Spleen (tissue), 11 donors: ENCODE measurements around the gene SPECC1. TPM values are rescaled to one million over a fixed set of nuclear protein-coding genes. Genes with fewer than 3 reads are reported as not detected.
"Not testable (repeated sequence)": the region's sequence is repeated elsewhere in the genome, so short reads cannot be mapped to it uniquely, and the experiment has no call there.

Experiments
- DNase-seq: peaks from one replicate; pipeline ENCODE4 v3.0.0-alpha.2; 2020
- H3K27ac ChIP-seq, 8 donors: fragments of 200-600 bp; sonication (generic) in 7 of 8; 1 replicate in 4 of 8; 2 replicates in 4 of 8; pipeline versions ENCODE4 v1.5.0 to v1.8.0; 2016 to 2021; ENCODE audit warnings: inconsistent platforms in 4 of 8, mild to moderate bottlenecking in 4 of 8, moderate library complexity in 1 of 8
- H3K27me3 ChIP-seq, 7 donors: fragments of 200-600 bp; sonication (generic) in 6 of 7; replicated peaks in 1 of 7; 1 replicate in 4 of 7; 2 replicates in 3 of 7; pipeline versions ENCODE4 v1.5.0 to v1.8.0; 2016 to 2021; ENCODE audit warnings: inconsistent platforms in 3 of 7, mild to moderate bottlenecking in 1 of 7
- H3K36me3 ChIP-seq, 6 donors: fragments of 200-600 bp; sonication (generic) in 5 of 6; 1 replicate in 4 of 6; 2 replicates in 2 of 6; pipeline versions ENCODE4 v1.5.0 to v1.8.0; 2016 to 2021; ENCODE audit warnings: inconsistent platforms in 2 of 6
- H3K4me1 ChIP-seq, 6 donors: fragments of 200-600 bp; sonication (generic) in 5 of 6; 1 replicate in 3 of 6; 2 replicates in 3 of 6; pipeline versions ENCODE4 v1.5.0 to v1.8.0; 2016 to 2021; ENCODE audit warnings: inconsistent platforms in 3 of 6
- H3K4me3 ChIP-seq, 8 donors: fragments of 200-600 bp; sonication (generic) in 7 of 8; 1 replicate in 4 of 8; 2 replicates in 4 of 8; pipeline versions ENCODE4 v1.5.0 to v1.8.0; 2016 to 2021; ENCODE audit warnings: inconsistent platforms in 4 of 8, mild to moderate bottlenecking in 4 of 8, moderate library complexity in 2 of 8
- H3K9me3 ChIP-seq, 8 donors: fragments of 200-600 bp; sonication (generic) in 7 of 8; 1 replicate in 4 of 8; 2 replicates in 4 of 8; pipeline versions ENCODE4 v1.5.0 to v1.8.0; 2016 to 2021; ENCODE audit warnings: inconsistent platforms in 4 of 8
- CTCF ChIP-seq, 11 experiments: fragments of 200-600 bp in 7 of 11; fragments of 450-650 bp in 4 of 11; sonication (generic) in 4 of 11; IDR thresholded peaks in 8 of 11; conservative IDR thresholded peaks in 3 of 11; 1 replicate in 7 of 11; 2 replicates in 4 of 11; pipeline versions ENCODE4 v1.4.0 to v1.8.0; 2016 to 2021; ENCODE audit warnings: antibody characterized with exemption in 11 of 11, inconsistent platforms in 4 of 11, mild to moderate bottlenecking in 1 of 11
- POLR2A ChIP-seq, 3 donors: fragments of 450-650 bp; IDR thresholded peaks; one replicate each; pipeline ENCODE4 v1.5.1; 2017; ENCODE audit warnings: antibody characterized with exemption in 3 of 3, mild to moderate bottlenecking in 1 of 3
- POLR2AphosphoS5 ChIP-seq, 3 donors: sonication (generic); formaldehyde crosslinking; IDR thresholded peaks; one replicate each; pipeline ENCODE4 v1.5.1; 2017; ENCODE audit warnings: antibody characterized with exemption in 3 of 3
- WGBS, 5 donors: extraction: QIAGEN DNeasy Blood & Tissue Kit in 3 of 5; methylation state at CpG; one replicate each; pipeline versions ENCODE4 v1.1.5 to v1.1.7; 2013 to 2018; 5-methylcytosine and 5-hydroxymethylcytosine counted together
- intact Hi-C: fragments of 100-400 bp; cut with DNase I; formaldehyde crosslinking; loops from one replicate; pipeline ENCODE4 v1.15.0; 2023; ENCODE audit warnings: low total_unique reads
- polyA plus RNA-seq, 3 donors: library from polyadenylated mRNA; stranded (reverse); fragments of 200-250 nt; gene quantifications; one replicate each; pipeline ENCODE4 v1.2.1, GENCODE V29; 2013
- total RNA-seq, 7 donors: library from RNA; depleted of rRNA in 3 of 7; stranded (reverse); fragments of >200 nt in 3 of 7; fragmentation: NEBNext Ultra II Directional in 4 of 7; extraction: Animal tissue kit (Norgen Biotek cat#: 25700) in 4 of 7; gene quantifications; one replicate each; pipeline versions ENCODE4 v1.1.0 to v1.2.1, GENCODE V29; 2016 to 2021
- donor health status: healthy with polysubstance abuse.
- donor health status: DM: no; HTN: no; CAD: no; lungs with moderate emphysema.
- donor health status: DM: no; HTN: no; CAD: no.
- donor health status: Bipolar disorder and iron deficiency.
- donor health status: healthy.
- donor health status: DM: no; HTN: no; CAD: no.
- donor health status: DM: yes; HTN: yes; CAD: no.

The SPECC1 gene
- total and polyA plus RNA-seq, 10 donors: 7.4 to 129 (median 84.8) TPM

- Histone ChIP-seq H3K36me3 (peaks cover 0 to 18% (median 0%) of the 10 kb centered on the region in 6 donors), H3K4me3 (no peak overlapping the region), H3K27me3 (no peaks in the 10 kb centered on the region), H3K27ac (no peak overlapping the region), H3K4me1 (peaks cover 0 to 9% (median 0%) of the 10 kb centered on the region in 6 donors), H3K9me3 (no peaks in the 10 kb centered on the region)
- DNase-seq: no peak
- TF ChIP-seq POLR2AphosphoS5 (IDR thresholded peaks at IDR 0.05) (no peak), CTCF (IDR thresholded peaks at IDR 0.05 in 8 of 11, conservative IDR thresholded peaks at IDR 0.05 in 3 of 11) (no peak)
- WGBS, 5 donors: 76 to 95% (median 87%) methylated on average over 6 of the region's 6 CpGs
- intact Hi-C loops: no loop called here
Measured at GRCh38 chr17:20097330-20097729, 88.2 kb downstream of the SPECC1 start.

GRCh38 chr17:20098314-20098713 is 89.2 kb downstream of the SPECC1 start:
- intact Hi-C loops: no loop called here
- Histone ChIP-seq H3K9me3 (no peaks in the 10 kb centered on the region), H3K36me3 (peaks cover 0 to 18% (median 0%) of the 10 kb centered on the region in 6 donors), H3K27me3 (peaks cover 0 to 5% (median 0%) of the 10 kb centered on the region in 7 donors), H3K4me1 (peaks cover 0 to 9% (median 0%) of the 10 kb centered on the region in 6 donors), H3K27ac (no peak overlapping the region), H3K4me3 (no peak overlapping the region)
- no peak for DNase-seq
- TF ChIP-seq POLR2A (IDR thresholded peaks at IDR 0.05) (no peak), CTCF (IDR thresholded peaks at IDR 0.05 in 8 of 11, conservative IDR thresholded peaks at IDR 0.05 in 3 of 11) (no peak)
- 70 to 95% (median 80%) methylated on average over 6 to 7 of the region's 7 CpGs for WGBS, 5 donors

- H3K4me3 ChIP-seq, DNase-seq, H3K27me3 ChIP-seq, H3K4me1 ChIP-seq, H3K27ac ChIP-seq, intact Hi-C loops, H3K9me3 ChIP-seq: not testable (repeated sequence)
- H3K36me3 ChIP-seq: peaks cover 0 to 18% (median 0%) of the 10 kb centered on the region in 6 donors
- WGBS, 5 donors: 86 to 98% (median 94%) methylated on average over 3 of the region's 3 CpGs
Measured at GRCh38 chr17:20100806-20101205, 91.6 kb downstream of the SPECC1 start.

GRCh38 chr17:20103454-20104446 is 94.6 kb downstream of the SPECC1 start:
- 56 to 77% (median 65%) methylated on average over 12 of the region's 12 CpGs for WGBS, 5 donors
- no peak for DNase-seq
- no peak for TF ChIP-seq POLR2A (IDR thresholded peaks at IDR 0.05)
- TF ChIP-seq CTCF (IDR thresholded peaks at IDR 0.05 in 8 of 11, conservative IDR thresholded peaks at IDR 0.05 in 3 of 11): no peak
- TF ChIP-seq POLR2AphosphoS5 (IDR thresholded peaks at IDR 0.05): no peak
- no peak overlapping the region for H3K27ac ChIP-seq
- no peaks in the 10 kb centered on the region for H3K4me1 ChIP-seq
- H3K4me3 ChIP-seq: no peak overlapping the region
- no peaks in the 10 kb centered on the region for H3K36me3 ChIP-seq
- intact Hi-C loops: no loop called here
- H3K27me3 ChIP-seq: peaks cover 0 to 9% (median 0%) of the 10 kb centered on the region in 7 donors
- H3K9me3 ChIP-seq: no peaks in the 10 kb centered on the region
